Common myeloid progenitor, CD34-positive (primary cell): ENCODE measurements around the gene AFF3.
A peak's percentile ranks its signal among the peaks of the same experiment; 100 is the strongest.

ENCODE experiments used
- CTCF ChIA-PET: fragments of 350-600 bp; sonication (Branson Sonifier 250); formaldehyde crosslinking; loops from one replicate; lab custom pipeline; 2021; ENCODE audit warnings: antibody characterized with exemption; lab: Charles Lee
- POLR2A ChIA-PET: fragments of 350-600 bp; sonication (Branson Sonifier 250); formaldehyde crosslinking; loops from one replicate; lab custom pipeline; 2021; ENCODE audit warnings: antibody characterized with exemption; lab: Charles Lee
- DNase-seq, 3 donors: peaks; one replicate each; pipeline versions ENCODE4 v3.0.0 to v3.0.0-alpha.2; 2013
- H3K27ac ChIP-seq, 2 experiments: 1 replicate in 1 of 2; 2 replicates in 1 of 2; pipeline ENCODE4 v1.7.0; 2013; ENCODE audit warnings: inconsistent platforms in 2 of 2, low read length in 2 of 2, mild to moderate bottlenecking in 2 of 2, low read depth in 1 of 2, moderate library complexity in 1 of 2; ENCODE audit not compliant: severe bottlenecking in 2 of 2, insufficient read depth in 1 of 2, poor library complexity in 1 of 2
- H3K27me3 ChIP-seq, 5 experiments: replicated peaks in 2 of 5; 1 replicate in 3 of 5; 2 replicates in 2 of 5; pipeline versions ENCODE4 v1.6.1 to v1.7.0; 2013; ENCODE audit warnings: low read length in 4 of 5, mild to moderate bottlenecking in 2 of 5, moderate library complexity in 2 of 5, inconsistent platforms in 1 of 5; ENCODE audit not compliant: insufficient read depth in 5 of 5, control insufficient read depth in 4 of 5
- H3K36me3 ChIP-seq, 4 experiments: 1 replicate in 2 of 4; 2 replicates in 2 of 4; pipeline versions ENCODE4 v1.6.1 to v1.7.0; 2013; ENCODE audit warnings: low read length in 3 of 4, control low read depth in 1 of 4, mild to moderate bottlenecking in 1 of 4; ENCODE audit not compliant: control insufficient read depth in 4 of 4, insufficient read depth in 4 of 4
- H3K4me1 ChIP-seq, 4 experiments: 1 replicate in 3 of 4; 2 replicates in 1 of 4; pipeline versions ENCODE4 v1.6.1 to v1.7.1; 2013; ENCODE audit warnings: low read length in 3 of 4, mild to moderate bottlenecking in 3 of 4, control low read depth in 1 of 4, inconsistent platforms in 1 of 4, moderate library complexity in 1 of 4; ENCODE audit not compliant: control insufficient read depth in 4 of 4, insufficient read depth in 4 of 4; ENCODE audit errors: control extremely low read depth in 1 of 4
- H3K4me3 ChIP-seq, 7 experiments: 1 replicate in 4 of 7; 2 replicates in 3 of 7; pipeline versions ENCODE4 v1.5.1 to v1.7.0; 2013; ENCODE audit warnings: mild to moderate bottlenecking in 7 of 7, low read length in 6 of 7, moderate library complexity in 6 of 7, inconsistent platforms in 2 of 7, low read depth in 2 of 7, control low read depth in 1 of 7; ENCODE audit not compliant: insufficient read depth in 4 of 7, control insufficient read depth in 1 of 7; ENCODE audit errors: extremely low read depth in 1 of 7
- H3K9me3 ChIP-seq, 5 experiments: 1 replicate in 4 of 5; 2 replicates in 1 of 5; pipeline versions ENCODE4 v1.6.1 to v1.7.1; 2013; ENCODE audit warnings: low read length in 4 of 5, mild to moderate bottlenecking in 2 of 5, inconsistent platforms in 1 of 5, low read depth in 1 of 5, moderate library complexity in 1 of 5; ENCODE audit not compliant: control insufficient read depth in 4 of 5, insufficient read depth in 2 of 5; ENCODE audit errors: control extremely low read depth in 1 of 5
- WGBS: methylation state at CpG from one replicate; pipeline ENCODE4 v1.1.5; 2013; ENCODE audit not compliant: insufficient coverage; 5-methylcytosine and 5-hydroxymethylcytosine counted together

AFF3 gene

DNA sequence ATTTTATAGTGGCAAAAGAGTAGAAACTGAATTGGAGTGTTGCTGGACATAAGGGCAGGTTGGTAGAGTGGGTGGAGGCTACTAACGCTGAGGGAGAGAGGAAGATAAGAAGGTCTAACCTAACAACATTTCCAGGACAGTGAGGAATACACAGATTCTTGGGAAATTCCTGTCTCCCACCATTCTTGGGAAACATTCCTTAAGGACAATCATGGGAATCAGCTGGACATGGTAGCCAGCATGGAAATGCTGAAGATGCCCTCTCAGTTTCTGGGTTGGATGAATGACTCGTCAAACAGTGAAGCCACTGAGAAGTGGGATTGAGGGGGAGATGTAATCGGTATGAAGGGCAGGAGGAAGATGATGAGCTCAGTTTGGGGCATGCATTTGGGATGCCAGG is 265.4 kb downstream of the AFF3 start:
- H3K4me1 ChIP-seq = peaks cover 0 to 20% (median 9%) of the 10 kb centered on the region in 4 experiments
- no peaks in the 10 kb centered on the region for H3K27me3 ChIP-seq
- ChIA-PET CTCF (no interaction called here), POLR2A (no interaction called here)
- DNase-seq = no peak
- H3K9me3 ChIP-seq = no peaks in the 10 kb centered on the region
- H3K4me3 ChIP-seq = no peak overlapping the region
- H3K36me3 ChIP-seq = no peaks in the 10 kb centered on the region
- 94% methylated on average over 2 of the region's 3 CpGs for WGBS
- H3K27ac ChIP-seq = no peak overlapping the region

DNA sequence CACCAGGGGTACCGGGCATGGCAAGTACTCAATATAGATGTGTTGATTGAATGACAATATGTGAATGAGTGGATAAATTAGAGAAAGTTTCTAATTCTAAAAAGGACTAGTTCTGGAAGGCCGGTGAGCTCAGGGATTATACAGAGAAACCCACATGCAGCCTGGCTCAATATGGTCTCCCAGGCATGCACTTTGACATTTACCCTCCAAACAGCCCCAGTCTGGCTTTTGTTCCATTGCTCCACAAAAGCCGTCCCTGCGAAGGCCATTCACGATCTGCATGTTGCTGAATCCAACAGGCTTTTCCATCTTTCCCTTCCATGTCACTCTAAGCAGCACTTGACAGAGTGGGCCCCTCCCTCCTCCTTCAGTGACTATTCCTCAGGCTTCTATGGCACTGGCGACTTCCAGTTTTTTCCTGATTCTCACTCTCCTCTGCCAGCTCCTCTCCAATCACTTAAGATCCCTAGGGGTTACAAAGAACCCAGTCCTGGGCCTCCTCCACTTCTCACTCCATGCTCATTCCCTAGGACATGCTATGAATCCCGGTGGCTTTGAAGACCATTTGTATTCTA is 266.7 kb downstream of the AFF3 start:
- ChIA-PET CTCF (interaction anchor here (1.5 kb wide), 1 partner anchor 10 kb away, joined by 4 read pairs; no protein-coding TSS in a partner anchor), POLR2A (no interaction called here)
- Histone ChIP-seq H3K4me3 (no peak overlapping the region), H3K27ac (no peak overlapping the region), H3K27me3 (no peaks in the 10 kb centered on the region), H3K4me1 (peaks cover 0 to 18% (median 8%) of the 10 kb centered on the region in 4 experiments), H3K36me3 (no peaks in the 10 kb centered on the region), H3K9me3 (no peaks in the 10 kb centered on the region)
- DNase-seq = no peak
- WGBS = 94% methylated on average over 6 of the region's 7 CpGs

DNA sequence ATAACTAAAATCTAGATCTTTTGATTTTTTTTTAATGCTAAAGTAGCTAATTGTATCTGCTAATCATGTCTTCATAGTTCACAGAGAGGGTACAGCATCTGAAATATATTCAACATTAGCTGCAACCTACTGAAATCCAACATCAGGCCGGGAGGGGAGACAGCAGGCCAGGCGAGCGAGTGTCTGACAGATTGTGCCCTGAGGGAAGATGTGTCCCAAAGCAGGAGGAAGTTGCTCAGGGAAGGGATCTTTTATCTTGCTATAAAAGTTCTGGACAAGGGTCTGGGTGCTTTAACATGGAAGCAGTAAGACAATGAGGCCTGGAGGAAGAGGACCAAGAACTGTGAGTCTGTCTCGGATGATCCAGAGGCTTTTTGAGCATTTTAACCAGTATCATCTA is 274.1 kb downstream of the AFF3 start:
- Histone ChIP-seq H3K9me3 (no peaks in the 10 kb centered on the region), H3K36me3 (no peaks in the 10 kb centered on the region), H3K27ac (no peak overlapping the region), H3K27me3 (no peaks in the 10 kb centered on the region), H3K4me1 (peaks cover 6 to 28% (median 17%) of the 10 kb centered on the region in 4 experiments), H3K4me3 (no peak overlapping the region)
- DNase-seq = no peak
- no CpG with 5 or more reads among the region's 4 CpGs for WGBS
- ChIA-PET CTCF (interaction anchor here (1.1 kb wide), 1 partner anchor 18 kb away, joined by 4 read pairs; no protein-coding TSS in a partner anchor), POLR2A (no interaction called here)

DNA sequence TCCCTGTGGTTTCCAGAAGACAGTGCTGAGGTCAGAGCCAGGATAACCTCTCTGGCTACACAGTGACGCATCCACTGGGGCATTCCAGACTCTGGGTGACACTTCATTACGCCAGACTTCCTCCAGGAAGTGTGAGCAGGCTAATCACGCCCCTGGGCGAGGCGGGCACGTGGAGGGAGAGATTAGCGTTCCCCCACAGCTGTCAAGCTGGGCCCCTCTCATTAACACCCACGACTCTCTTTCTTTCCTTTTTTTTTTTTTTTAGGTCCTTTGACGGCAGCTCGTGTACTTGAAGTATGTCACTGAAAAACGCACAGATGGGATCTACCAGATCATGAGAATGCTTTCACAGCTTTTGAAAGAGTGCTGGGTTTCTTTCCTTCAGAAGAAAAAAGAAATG is 274.6 kb downstream of the AFF3 start:
- Histone ChIP-seq H3K9me3 (no peaks in the 10 kb centered on the region), H3K4me1 (peaks cover 11 to 33% (median 19%) of the 10 kb centered on the region in 4 experiments), H3K4me3 (no peak overlapping the region), H3K27ac (no peak overlapping the region), H3K36me3 (no peaks in the 10 kb centered on the region), H3K27me3 (no peaks in the 10 kb centered on the region)
- ChIA-PET POLR2A (no interaction called here), CTCF (interaction anchor here (1.1 kb wide), 1 partner anchor 18 kb away, joined by 4 read pairs; no protein-coding TSS in a partner anchor)
- DNase-seq = peak; percentile 36 to 64 (median 51)
- 43% methylated on average over 4 of the region's 11 CpGs for WGBS

DNA sequence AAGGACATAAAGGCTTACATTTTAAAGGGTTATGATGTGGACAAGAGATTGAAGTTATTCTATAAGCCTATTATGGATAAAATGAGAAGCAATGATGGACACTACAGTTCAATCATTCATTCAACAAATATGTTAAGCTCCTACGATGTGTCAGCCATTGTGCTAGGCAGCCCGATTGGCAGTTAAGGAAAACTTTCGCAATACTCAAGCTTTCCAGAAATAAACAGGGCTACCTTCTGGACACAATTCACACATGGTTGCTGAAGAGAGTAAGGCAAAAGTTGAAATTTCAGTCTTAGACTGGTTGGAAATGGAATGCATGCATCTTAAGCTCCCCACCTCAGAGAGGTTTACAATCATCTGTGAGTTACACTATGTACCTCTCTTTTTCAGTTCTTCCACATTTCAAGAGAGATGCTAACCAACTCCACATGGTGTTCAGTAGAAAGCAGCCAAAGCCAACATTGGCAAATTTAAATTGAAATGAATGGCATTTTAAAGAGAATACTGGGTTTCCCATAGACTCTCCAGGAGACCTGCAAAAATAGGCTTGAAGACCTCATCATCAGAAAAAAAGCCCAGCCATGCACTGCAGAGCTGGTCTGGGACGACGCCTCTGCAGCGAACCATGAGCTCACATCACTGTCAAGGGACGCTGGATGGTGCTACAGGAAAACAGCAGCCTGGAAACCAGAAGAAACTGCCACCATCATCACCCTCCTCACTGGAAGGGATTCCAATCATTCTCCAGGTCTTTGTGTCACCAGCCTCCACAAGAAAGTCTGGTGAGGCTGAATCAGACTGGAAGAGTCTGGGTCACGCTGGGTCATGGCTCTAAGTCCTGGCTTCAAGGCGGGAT is 276.3 kb downstream of the AFF3 start:
- Histone ChIP-seq H3K27me3 (no peaks in the 10 kb centered on the region), H3K27ac (no peak overlapping the region), H3K9me3 (no peaks in the 10 kb centered on the region), H3K4me1 (peaks cover 22 to 50% (median 35%) of the 10 kb centered on the region in 4 experiments), H3K4me3 (no peak overlapping the region), H3K36me3 (no peaks in the 10 kb centered on the region)
- DNase-seq = no peak
- ChIA-PET CTCF (interaction anchor here (0.5 to 1.7 kb wide), 3 partner anchors 9 to 147 kb away, joined by 3 to 4 read pairs (median 3); no protein-coding TSS in a partner anchor), POLR2A (no interaction called here)
- 90% methylated on average over 7 of the region's 9 CpGs for WGBS

DNA sequence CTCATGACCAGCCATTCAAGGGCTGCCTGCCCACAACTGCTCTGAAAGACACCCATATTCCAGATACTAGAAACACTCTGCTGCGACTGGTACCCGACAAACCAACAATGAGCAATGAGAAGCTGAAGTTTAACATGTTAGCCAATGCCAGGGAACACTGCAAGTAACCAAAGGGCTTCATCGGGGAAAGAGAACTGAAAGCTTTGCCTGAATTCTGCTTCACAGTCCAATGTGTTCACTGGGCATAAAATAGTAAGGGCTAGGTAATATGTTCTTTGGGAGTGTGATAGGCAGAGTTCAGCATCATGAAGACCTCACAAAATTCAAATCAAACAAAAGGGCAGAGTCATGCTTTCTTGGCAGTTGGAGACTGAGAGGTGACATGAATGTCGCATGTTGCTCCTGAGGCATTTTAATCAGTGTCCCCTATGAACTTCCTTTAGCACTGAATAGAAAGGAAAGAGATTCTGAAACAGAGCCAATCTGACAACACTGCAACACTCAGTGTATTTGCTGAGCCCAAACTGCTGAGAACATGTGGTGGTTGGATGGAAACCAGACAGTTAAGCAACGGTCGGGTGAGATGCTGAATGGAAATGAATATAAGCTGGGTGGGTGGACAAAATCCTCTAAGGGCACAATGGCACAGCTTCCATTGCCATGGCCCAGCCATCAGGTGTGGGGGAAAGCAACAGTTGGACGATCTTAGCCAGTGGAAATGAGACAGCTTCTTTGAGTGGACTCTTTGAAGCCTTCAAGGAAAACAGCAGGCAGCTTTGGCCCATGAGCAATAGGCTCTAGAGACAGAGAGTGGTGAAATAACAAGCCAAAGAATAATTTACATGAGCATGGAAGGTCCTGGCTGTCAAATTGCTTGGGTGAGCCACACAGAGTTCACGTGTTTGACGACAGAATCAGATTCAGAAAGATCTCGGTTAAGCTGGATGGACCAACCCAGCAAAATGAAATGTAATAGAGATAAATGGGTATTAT is 277.5 kb downstream of the AFF3 start:
- Histone ChIP-seq H3K27ac (no peak overlapping the region), H3K36me3 (no peaks in the 10 kb centered on the region), H3K9me3 (no peaks in the 10 kb centered on the region), H3K4me3 (peak overlapping the region in 2 of 7 experiments; percentile 11 to 29), H3K4me1 (peaks cover 27 to 57% (median 42%) of the 10 kb centered on the region in 4 experiments), H3K27me3 (no peaks in the 10 kb centered on the region)
- ChIA-PET CTCF (interaction anchor here (1.1 to 1.7 kb wide), 3 partner anchors 10 to 24 kb away, joined by 3 to 4 read pairs (median 3); no protein-coding TSS in a partner anchor), POLR2A (no interaction called here)
- peak in 2 of 3 donors; percentile 33 to 58 for DNase-seq
- WGBS = 64% methylated on average over 9 of the region's 10 CpGs
